NCI-H1417 treated with DMSO at 0.1 percent for 48 hours (cell line): Measurements from ENCODE around the gene ZNF708.
"Not testable (repeated sequence)": the region's sequence is repeated elsewhere in the genome, so short reads cannot be mapped to it uniquely, and the experiment has no call there.

Experiments
- DNase-seq: peaks from one replicate; lab custom pipeline; 2025; lab: John Stamatoyannopoulos, UW

Gene ZNF708

DNA sequence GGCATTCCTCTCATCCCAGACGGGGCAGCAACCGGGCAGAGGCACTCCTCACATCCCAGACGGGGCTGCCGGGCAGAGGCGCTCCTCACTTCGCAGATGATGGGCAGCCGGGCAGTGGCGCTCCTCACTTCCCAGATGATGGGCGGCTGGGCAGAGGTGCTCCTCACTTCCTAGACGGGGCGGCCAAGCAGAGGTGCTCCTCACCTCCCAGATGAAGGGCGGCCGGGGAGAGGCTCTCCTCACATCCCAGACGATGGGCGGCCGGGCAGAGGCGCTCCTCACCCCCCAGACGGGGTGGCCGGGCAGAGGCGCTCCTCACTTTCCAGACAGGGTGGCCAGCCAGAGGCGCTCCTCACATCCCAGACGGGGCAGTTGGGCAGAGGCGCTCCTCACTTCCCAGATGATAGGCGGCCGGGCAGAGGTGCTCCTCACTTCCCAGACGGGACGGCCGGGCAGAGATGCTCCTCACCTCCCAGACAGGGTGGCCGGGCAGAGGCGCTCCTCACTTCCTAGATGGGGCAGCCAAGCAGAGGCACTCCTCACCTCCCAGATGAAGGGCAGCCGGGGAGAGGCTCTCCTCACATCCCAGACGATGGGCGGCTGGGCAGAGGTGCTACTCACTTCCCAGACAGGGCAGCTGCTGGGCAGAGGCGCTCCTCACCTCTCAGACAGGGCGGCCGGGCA is 68.9 kb downstream of the ZNF708 start:
- no peak for DNase-seq

DNA sequence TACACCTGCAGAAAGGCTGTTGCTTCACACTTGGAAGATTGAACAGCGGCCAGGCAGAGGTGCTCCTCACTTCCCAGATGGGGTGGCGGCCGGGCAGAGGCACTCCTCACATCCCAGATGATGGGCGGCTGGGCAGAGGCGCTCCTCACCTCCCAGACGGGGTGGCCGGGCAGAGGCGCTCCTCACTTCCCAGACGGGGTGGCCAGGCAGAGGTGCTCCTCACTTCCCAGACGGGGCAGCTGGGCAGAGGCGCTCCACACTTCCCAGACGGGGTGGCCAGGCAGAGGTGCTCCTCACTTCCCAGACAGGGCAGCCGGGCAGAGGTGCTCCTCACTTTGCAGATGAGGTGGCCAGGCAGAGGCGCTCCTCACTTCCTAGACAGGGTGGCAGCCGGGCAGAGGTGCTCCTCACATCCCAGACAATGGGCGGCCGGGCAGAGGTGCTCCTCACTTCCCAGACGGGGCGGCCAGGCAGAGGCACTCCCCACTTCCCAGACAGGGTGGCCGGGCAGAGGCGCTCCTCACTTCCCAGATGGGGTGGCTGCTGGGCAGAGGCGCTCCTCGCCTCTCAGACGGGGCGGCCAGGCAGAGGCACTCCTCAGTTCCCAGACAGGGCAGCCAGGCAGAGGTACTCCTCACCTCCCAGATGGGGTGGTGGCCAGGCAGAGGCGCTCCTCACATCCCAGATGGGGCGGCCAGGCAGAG is 69.6 kb downstream of the ZNF708 start:
- not testable (repeated sequence) for DNase-seq

DNA sequence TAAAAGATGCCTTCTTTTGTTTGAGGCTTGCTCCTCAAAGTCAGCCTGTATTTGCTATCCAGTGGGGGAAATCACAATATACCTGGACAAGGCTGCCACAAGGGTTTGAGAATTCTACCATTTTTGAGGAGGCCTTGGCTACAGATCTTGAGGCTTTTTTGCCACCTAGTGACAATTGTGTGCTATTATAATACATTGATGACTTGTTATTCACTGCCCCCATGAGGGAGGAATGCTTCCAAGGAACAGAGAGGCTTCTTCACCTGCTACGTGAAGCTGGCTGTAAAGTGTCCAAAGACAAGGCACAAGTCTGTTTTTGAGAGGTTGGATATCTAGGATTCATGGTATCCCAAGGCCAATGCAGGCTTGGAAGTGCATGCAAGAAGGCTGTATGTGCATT is 72.5 kb downstream of the ZNF708 start:
- DNase-seq: no peak
